ENCODE results near the gene PIK3C3. TPM values are rescaled to one million over a fixed set of nuclear protein-coding genes. Genes with fewer than 3 reads are reported as not detected.

PIK3C3 gene
- total and polyA plus RNA-seq, 9 of the 15 experiments (the other 6 are each of a cell fraction or from before 2014, with no cell fraction given) = 27.0 to 101 (median 42.9) TPM

DNA sequence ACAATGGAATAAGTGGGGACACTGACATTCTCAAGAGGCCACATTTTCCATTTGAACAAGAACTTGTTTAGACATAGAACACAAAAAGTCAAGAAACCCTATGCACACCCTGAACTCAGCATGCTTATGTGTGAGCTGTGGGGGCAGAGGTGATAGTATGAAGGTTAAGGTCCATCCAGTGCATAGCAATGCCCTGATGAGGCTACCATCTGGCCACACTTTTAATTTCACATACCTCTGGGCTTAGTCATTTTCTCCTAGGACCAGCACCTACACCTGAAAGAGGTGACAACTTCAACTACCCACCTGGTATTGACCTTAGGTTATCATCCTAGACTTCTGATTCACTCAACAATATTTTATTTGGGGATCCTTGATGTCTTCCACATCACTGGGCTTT, 139.8 kb downstream of the PIK3C3 start (continued):
- TF ChIP-seq, protein P1, sequence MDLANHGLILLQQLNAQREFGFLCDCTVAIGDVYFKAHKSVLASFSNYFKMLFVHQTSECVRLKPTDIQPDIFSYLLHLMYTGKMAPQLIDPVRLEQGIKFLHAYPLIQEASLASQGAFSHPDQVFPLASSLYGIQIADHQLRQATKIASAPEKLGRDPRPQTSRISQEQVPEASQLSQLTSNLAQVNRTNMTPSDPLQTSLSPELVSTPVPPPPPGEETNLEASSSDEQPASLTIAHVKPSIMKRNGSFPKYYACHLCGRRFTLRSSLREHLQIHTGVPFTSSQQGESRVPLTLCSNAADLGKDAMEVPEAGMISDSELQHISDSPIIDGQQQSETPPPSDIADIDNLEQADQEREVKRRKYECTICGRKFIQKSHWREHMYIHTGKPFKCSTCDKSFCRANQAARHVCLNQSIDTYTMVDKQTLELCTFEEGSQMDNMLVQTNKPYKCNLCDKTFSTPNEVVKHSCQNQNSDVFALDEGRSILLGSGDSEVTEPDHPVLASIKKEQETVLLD (IDR thresholded peaks at IDR 0.05) = no peak
- TF ChIP-seq KDM4B (IDR thresholded peaks at IDR 0.05; ENCODE audit: borderline replicate concordance in 2 of 2, low read depth in 1 of 2) = no peak
- TF ChIP-seq ZZZ3 (IDR thresholded peaks at IDR 0.05) = no peak
- TF ChIP-seq, protein P2, sequence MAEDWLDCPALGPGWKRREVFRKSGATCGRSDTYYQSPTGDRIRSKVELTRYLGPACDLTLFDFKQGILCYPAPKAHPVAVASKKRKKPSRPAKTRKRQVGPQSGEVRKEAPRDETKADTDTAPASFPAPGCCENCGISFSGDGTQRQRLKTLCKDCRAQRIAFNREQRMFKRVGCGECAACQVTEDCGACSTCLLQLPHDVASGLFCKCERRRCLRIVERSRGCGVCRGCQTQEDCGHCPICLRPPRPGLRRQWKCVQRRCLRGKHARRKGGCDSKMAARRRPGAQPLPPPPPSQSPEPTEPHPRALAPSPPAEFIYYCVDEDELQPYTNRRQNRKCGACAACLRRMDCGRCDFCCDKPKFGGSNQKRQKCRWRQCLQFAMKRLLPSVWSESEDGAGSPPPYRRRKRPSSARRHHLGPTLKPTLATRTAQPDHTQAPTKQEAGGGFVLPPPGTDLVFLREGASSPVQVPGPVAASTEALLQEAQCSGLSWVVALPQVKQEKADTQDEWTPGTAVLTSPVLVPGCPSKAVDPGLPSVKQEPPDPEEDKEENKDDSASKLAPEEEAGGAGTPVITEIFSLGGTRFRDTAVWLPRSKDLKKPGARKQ (CRISPR knock-in tag; IDR thresholded peaks at IDR 0.05) = no peak
- TF ChIP-seq, protein P3, sequence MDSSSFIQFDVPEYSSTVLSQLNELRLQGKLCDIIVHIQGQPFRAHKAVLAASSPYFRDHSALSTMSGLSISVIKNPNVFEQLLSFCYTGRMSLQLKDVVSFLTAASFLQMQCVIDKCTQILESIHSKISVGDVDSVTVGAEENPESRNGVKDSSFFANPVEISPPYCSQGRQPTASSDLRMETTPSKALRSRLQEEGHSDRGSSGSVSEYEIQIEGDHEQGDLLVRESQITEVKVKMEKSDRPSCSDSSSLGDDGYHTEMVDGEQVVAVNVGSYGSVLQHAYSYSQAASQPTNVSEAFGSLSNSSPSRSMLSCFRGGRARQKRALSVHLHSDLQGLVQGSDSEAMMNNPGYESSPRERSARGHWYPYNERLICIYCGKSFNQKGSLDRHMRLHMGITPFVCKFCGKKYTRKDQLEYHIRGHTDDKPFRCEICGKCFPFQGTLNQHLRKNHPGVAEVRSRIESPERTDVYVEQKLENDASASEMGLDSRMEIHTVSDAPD (CRISPR knock-in tag; IDR thresholded peaks at IDR 0.05) = no peak

DNA sequence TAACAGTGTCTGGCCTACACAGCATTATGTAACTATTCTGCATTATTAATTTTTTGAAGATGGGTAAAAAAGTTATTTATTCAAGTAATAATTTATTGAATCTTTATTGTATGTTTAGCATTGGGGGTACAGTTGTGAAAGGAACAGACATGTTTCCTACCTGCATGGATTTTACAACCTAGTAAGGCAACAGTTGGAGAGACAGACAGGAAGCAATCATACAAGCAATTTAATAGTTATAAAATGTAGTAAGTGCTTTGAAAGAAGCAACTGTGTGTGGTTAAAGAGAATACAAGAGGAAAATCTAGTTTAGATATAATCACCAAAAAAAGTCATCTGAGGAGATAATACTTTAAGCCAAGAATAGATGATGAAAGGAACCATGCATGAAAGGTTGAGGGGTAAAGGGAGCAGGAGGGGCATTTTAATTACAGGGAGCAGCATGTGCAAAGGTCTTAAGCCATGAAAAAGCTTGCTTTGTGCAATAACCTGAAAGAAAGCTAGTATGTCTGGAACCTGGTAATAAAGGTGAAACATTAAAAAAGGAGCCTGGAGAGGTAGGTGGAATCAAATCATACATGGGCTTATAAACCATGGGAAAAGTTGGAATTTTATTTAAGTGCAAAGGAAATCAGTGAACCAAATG, 140.8 kb downstream of the PIK3C3 start:
- no peak overlapping the region for H3K9ac ChIP-seq (ENCODE audit: insufficient read depth in 1 of 2, low read depth in 2 of 2, low read length in 2 of 2)
- no peaks in the 10 kb centered on the region for H3K9me3 ChIP-seq (replicated peaks; ENCODE audit: control insufficient read depth, insufficient read depth, low read depth, low read length)
- H4K20me1 ChIP-seq (replicated peaks; ENCODE audit: control insufficient read depth, insufficient read depth, low read length) = no peaks in the 10 kb centered on the region
- H3K79me2 ChIP-seq (ENCODE audit: control insufficient read depth, insufficient read depth, low read length) = no peaks in the 10 kb centered on the region
- no peaks in the 10 kb centered on the region for H3K4me1 ChIP-seq (replicated peaks in 1 of 2; ENCODE audit: control insufficient read depth in 2 of 2, insufficient read depth in 2 of 2, low read length in 2 of 2)
- in situ Hi-C loops (cut with MboI) (no loop called here), intact Hi-C loops (cut with micrococcal nuclease) (no loop called here)
- CTCF ChIA-PET (ENCODE audit: low intra/inter-chr PET ratio) = no interaction called here
- POLR2A ChIA-PET = no interaction called here
- H3K4me2 ChIP-seq (ENCODE audit: insufficient read depth, low read length) = no peak overlapping the region
- DNase-seq (ENCODE audit: extremely low read depth in 1 of 4, low spot score in 3 of 4) = no peak
- H3K27me3 ChIP-seq (ENCODE audit: control insufficient read depth in 2 of 2, insufficient read depth in 2 of 2, low read length in 2 of 2) = no peaks in the 10 kb centered on the region
- no TSS peak for BruUV-seq (replicated peaks)
- no peaks in the 10 kb centered on the region for H3K9me1 ChIP-seq (ENCODE audit: control insufficient read depth, insufficient read depth, low read length)
- H3K36me3 ChIP-seq (ENCODE audit: control insufficient read depth, insufficient read depth, low read length) = no peaks in the 10 kb centered on the region
- H3K4me3 ChIP-seq = no peak overlapping the region
- no peak overlapping the region for H3K27ac ChIP-seq (ENCODE audit: extremely low read depth, low read depth, low read length)
- no peak for FAIRE-seq
- no peak overlapping the region for H2AFZ ChIP-seq (ENCODE audit: low read depth, low read length)
- ATAC-seq = no peak
- no peak for TF ChIP-seq ZNF263 (CRISPR knock-in tag; IDR thresholded peaks at IDR 0.05; ENCODE audit: borderline replicate concordance)
- TF ChIP-seq, protein P4, sequence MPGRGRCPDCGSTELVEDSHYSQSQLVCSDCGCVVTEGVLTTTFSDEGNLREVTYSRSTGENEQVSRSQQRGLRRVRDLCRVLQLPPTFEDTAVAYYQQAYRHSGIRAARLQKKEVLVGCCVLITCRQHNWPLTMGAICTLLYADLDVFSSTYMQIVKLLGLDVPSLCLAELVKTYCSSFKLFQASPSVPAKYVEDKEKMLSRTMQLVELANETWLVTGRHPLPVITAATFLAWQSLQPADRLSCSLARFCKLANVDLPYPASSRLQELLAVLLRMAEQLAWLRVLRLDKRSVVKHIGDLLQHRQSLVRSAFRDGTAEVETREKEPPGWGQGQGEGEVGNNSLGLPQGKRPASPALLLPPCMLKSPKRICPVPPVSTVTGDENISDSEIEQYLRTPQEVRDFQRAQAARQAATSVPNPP (IDR thresholded peaks at IDR 0.05; ENCODE audit: borderline replicate concordance, insufficient read depth, insufficient read length) = no peak
- TF ChIP-seq MCM2 (IDR thresholded peaks at IDR 0.05; ENCODE audit: low read depth) = no peak
- TF ChIP-seq BCL6 (CRISPR knock-in tag; IDR thresholded peaks at IDR 0.05) = no peak
- TF ChIP-seq SMAD3 (CRISPR knock-in tag; conservative IDR thresholded peaks at IDR 0.05) = no peak
- TF ChIP-seq, protein P5, sequence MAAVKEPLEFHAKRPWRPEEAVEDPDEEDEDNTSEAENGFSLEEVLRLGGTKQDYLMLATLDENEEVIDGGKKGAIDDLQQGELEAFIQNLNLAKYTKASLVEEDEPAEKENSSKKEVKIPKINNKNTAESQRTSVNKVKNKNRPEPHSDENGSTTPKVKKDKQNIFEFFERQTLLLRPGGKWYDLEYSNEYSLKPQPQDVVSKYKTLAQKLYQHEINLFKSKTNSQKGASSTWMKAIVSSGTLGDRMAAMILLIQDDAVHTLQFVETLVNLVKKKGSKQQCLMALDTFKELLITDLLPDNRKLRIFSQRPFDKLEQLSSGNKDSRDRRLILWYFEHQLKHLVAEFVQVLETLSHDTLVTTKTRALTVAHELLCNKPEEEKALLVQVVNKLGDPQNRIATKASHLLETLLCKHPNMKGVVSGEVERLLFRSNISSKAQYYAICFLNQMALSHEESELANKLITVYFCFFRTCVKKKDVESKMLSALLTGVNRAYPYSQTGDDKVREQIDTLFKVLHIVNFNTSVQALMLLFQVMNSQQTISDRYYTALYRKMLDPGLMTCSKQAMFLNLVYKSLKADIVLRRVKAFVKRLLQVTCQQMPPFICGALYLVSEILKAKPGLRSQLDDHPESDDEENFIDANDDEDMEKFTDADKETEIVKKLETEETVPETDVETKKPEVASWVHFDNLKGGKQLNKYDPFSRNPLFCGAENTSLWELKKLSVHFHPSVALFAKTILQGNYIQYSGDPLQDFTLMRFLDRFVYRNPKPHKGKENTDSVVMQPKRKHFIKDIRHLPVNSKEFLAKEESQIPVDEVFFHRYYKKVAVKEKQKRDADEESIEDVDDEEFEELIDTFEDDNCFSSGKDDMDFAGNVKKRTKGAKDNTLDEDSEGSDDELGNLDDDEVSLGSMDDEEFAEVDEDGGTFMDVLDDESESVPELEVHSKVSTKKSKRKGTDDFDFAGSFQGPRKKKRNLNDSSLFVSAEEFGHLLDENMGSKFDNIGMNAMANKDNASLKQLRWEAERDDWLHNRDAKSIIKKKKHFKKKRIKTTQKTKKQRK (IDR thresholded peaks at IDR 0.05; ENCODE audit: borderline replicate concordance, low read depth, low read length) = no peak
